ENCODE data around the gene AGK. TPM values are rescaled to one million over a fixed set of nuclear protein-coding genes. Genes with fewer than 3 reads are reported as not detected.

AGK gene
- total RNA-seq, 4 donors from 2014 or later, result 9.8 to 20.1 (median 14.9) TPM

DNA sequence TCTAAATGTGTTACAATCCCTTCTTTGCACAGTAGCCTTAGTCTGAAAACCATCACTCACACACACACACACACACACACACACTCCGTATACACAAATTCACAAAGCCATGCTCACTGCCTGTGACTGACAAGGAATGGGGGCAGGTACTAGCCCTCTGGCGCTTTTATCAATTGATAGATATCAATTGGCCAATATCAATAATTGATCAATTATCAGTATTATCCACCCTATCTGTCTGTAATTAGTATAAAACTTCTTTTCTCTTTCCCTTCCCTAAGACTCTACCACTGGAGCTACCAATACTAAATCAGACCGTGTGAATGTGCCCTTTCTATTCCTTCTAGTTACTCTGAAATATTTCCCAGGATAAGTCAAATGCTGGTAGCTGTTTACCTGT, 148.7 kb downstream of the AGK start:
- 73 to 78% methylated on average over 3 of the region's 3 CpGs for WGBS, 2 donors
- TF ChIP-seq POLR2A (IDR thresholded peaks at IDR 0.05), result no peak
- TF ChIP-seq, protein P1, sequence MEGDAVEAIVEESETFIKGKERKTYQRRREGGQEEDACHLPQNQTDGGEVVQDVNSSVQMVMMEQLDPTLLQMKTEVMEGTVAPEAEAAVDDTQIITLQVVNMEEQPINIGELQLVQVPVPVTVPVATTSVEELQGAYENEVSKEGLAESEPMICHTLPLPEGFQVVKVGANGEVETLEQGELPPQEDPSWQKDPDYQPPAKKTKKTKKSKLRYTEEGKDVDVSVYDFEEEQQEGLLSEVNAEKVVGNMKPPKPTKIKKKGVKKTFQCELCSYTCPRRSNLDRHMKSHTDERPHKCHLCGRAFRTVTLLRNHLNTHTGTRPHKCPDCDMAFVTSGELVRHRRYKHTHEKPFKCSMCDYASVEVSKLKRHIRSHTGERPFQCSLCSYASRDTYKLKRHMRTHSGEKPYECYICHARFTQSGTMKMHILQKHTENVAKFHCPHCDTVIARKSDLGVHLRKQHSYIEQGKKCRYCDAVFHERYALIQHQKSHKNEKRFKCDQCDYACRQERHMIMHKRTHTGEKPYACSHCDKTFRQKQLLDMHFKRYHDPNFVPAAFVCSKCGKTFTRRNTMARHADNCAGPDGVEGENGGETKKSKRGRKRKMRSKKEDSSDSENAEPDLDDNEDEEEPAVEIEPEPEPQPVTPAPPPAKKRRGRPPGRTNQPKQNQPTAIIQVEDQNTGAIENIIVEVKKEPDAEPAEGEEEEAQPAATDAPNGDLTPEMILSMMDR (IDR thresholded peaks at IDR 0.05), result no peak
- intact Hi-C loops (cut with DNase I; ENCODE audit: low total_unique reads), result no loop called here
- H3K4me3 ChIP-seq (ENCODE audit: low read depth, poor library complexity, severe bottlenecking), result no peak overlapping the region
- no peak for DNase-seq (ENCODE audit: low spot score in 2 of 2)

DNA sequence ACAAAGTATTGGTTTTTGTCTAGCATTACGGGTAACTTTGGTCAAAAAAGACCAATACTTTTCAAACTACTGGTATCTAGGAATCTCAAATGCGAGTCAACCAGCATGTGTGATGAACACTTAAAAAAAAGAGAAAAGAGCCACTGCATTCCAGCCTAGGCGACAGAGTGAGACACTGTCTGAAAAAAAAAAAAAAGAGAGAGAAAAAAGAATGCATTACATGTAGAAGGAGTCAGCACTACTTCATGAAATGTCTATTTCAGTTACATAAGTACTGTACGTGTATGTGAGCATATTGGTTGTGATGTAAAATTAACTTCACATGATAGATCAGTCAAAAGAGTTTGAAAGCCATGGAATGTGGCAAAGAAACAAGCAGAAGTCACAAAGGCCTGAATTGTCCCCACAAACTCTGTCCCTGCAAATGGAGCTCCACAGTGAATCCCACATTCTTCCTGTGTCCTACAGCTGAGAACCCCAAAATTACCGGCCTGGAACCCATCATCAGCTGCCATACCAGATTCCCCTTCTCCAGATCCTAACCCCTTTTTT, 149.2 kb downstream of the AGK start:
- no peak for DNase-seq (ENCODE audit: low spot score in 2 of 2)
- intact Hi-C loops (cut with DNase I; ENCODE audit: low total_unique reads), result no loop called here
- WGBS, 2 donors, result 56 to 60% methylated on average over 5 of the region's 5 CpGs

DNA sequence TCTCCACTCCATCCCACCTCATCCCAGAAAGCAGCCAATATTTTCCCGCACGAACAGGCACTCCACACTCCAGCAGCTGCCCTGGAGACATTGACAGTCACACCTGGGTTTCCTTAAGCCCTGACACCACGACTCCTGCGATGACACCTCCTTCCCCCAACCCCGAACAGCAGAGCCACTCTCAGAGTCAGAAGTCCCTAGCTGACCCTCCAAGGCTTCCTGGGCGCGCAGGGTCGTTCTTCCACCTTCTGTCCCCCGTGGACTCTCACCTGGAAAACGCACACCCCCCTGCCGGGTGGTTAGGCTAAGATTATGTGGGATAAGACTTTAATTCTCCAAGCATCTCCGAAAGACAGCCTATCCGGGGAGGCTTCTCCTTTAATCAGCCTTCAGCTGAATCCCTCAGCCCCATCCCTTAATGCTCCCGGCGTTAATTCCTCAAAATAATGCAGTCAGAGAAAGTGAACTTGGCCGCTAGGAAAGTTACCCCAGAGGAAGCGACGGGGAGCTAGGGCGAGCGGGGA, 149.7 kb downstream of the AGK start:
- no peak for DNase-seq (ENCODE audit: low spot score in 2 of 2)
- intact Hi-C loops (cut with DNase I; ENCODE audit: low total_unique reads), result no loop called here
- 10 to 13% methylated on average over 20 of the region's 20 CpGs for WGBS, 2 donors
- TF ChIP-seq, protein P1 (IDR thresholded peaks at IDR 0.05), result no peak
- no peak for TF ChIP-seq POLR2A (IDR thresholded peaks at IDR 0.05)
- H3K4me3 ChIP-seq (ENCODE audit: low read depth, poor library complexity, severe bottlenecking), result no peak overlapping the region

More for the DNA sequence above, 149.2 kb downstream of the AGK start:
- TF ChIP-seq, protein P1 (IDR thresholded peaks at IDR 0.05), result no peak
- no peak for TF ChIP-seq POLR2A (IDR thresholded peaks at IDR 0.05)
- H3K4me3 ChIP-seq (ENCODE audit: low read depth, poor library complexity, severe bottlenecking), result no peak overlapping the region

DNA sequence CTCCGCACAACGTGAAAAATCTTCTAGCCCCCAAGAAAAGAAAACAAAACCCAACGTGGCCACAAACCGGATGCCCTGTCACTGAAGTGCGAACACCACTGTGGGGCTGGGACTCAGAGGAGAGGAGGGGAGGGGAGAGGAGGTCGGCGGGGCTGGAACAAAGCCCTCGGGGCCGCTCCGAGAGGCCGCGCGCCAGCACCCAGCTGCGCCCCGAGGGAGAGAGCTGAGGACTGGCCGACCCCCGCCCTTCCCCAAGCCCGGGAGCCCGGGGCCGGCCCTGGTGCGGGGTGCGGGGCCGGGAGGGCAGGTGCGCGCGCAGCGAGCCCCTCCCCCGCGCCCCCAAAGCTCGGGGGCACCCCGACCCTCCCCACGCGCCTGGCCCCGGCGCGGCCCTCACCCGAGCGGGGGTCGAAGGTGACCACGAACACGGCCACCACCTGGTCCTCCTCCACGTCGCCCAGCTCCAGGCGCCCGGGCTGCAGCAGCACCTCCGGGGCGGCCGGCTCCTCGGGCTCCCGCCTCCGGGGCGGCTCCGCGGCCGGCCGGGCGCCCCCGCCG, 150.4 kb downstream of the AGK start:
- DNase-seq (ENCODE audit: low spot score in 2 of 2), result peak in 1 of 2 donors; percentile 88
- 0 to 2% methylated on average over 9 to 16 of the region's 59 CpGs for WGBS, 2 donors
- intact Hi-C loops (cut with DNase I; ENCODE audit: low total_unique reads), result no loop called here
- peak overlapping the region; percentile 63 for H3K4me3 ChIP-seq (ENCODE audit: low read depth, poor library complexity, severe bottlenecking)
- TF ChIP-seq, protein P1 (IDR thresholded peaks at IDR 0.05), result no peak
- no peak for TF ChIP-seq POLR2A (IDR thresholded peaks at IDR 0.05)

DNA sequence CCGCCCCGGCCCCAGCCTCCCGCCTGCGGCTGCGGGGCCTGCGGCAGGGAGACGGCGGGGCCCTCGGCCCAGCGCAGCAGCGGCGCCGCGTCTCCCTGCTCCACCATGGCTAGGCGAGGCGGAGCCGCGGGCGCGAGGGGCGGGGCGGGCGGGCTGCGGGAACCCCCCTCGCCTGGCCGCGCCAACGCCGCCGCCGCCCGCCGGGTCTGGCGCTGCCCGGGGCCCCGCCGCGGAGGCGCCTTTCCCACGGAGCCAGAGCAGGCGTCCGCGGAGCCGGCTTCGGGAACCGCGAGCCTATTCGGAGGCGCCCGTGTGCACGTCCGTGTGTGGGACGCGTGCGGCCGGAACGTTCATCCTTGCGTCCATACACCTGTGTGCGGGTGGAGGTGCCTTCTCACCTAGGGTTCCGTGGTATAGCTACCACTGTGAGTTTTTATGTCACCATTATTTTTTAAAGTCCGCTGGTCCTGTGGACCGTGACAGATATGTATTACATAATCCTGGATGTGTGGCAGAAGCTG, 150.9 kb downstream of the AGK start, which contains the start of gene DENND11:
DENND11 (minus strand) TSS at position 120 of the 521 bp plus-strand sequence; CDS start at position 107, 13 bp downstream.
- peak within 1 kb of the TSS; percentile 63 for H3K4me3 ChIP-seq (ENCODE audit: low read depth, poor library complexity, severe bottlenecking)
- no peak for DNase-seq (ENCODE audit: low spot score in 2 of 2)
- intact Hi-C loops (cut with DNase I; ENCODE audit: low total_unique reads), result no loop called here
- 0% methylated on average over 15 to 51 of the region's 62 CpGs for WGBS, 2 donors
- TF ChIP-seq, protein P1 (IDR thresholded peaks at IDR 0.05), result no peak
- no peak for TF ChIP-seq POLR2A (IDR thresholded peaks at IDR 0.05)

All from lower leg skin (tissue), 4 donors.